ENCODE data around the gene PPP1R18. TPM values are rescaled to one million over a fixed set of nuclear protein-coding genes. Genes with fewer than 3 reads are reported as not detected.

Gene PPP1R18
- 164 TPM for total RNA-seq
- 100 to 1,000 TPM; 110 to 159 (median 119) TPM for polyA plus RNA-seq

GRCh38 chr6:30686009-30686907 is at the start of gene PPP1R18:
PPP1R18 (minus strand) TSS chr6:30686645; CDS start chr6:30686018, 627 bp downstream.
- Histone ChIP-seq H3K9me3 (ENCODE audit: control insufficient read depth in 2 of 2, low read length in 2 of 2) (no peaks in the 10 kb centered on the region), H3K27me3 (ENCODE audit: control insufficient read depth, insufficient read depth, low read length) (no peaks in the 10 kb centered on the region), H3K36me3 (ENCODE audit: control insufficient read depth, insufficient read depth, low read length) (no peaks in the 10 kb centered on the region), H3K27ac (ENCODE audit: insufficient read depth, low read length, poor library complexity, severe bottlenecking) (peak within 1 kb of the TSS; percentile 96), H3K4me3 (ENCODE audit: low read depth, low read length) (peak within 1 kb of the TSS; percentile 97), H3K4me1 (ENCODE audit: control insufficient read depth, insufficient read depth, low read length, poor library complexity, severe bottlenecking) (peaks cover 74% of the 10 kb centered on the region)
- Mint-ChIP-seq H3K4me3 (peak within 1 kb of the TSS; percentile 95 to 100 (median 96)), H3K36me3 (peaks cover 30% of the 10 kb centered on the region), H3K27ac (peak within 1 kb of the TSS; percentile 98 to 99 (median 98)), H3K9me3 (peaks cover 0 to 6% (median 0%) of the 10 kb centered on the region in 7 donors), H3K4me1 (peaks cover 11 to 48% (median 28%) of the 10 kb centered on the region in 4 donors), H3K27me3 (peaks cover 5% of the 10 kb centered on the region)
- peak; percentile 29 to 40 for ATAC-seq (ENCODE audit: low read depth in 2 of 2)
- DNase-seq: peak; percentile 67 to 87 (median 82)

DNA sequence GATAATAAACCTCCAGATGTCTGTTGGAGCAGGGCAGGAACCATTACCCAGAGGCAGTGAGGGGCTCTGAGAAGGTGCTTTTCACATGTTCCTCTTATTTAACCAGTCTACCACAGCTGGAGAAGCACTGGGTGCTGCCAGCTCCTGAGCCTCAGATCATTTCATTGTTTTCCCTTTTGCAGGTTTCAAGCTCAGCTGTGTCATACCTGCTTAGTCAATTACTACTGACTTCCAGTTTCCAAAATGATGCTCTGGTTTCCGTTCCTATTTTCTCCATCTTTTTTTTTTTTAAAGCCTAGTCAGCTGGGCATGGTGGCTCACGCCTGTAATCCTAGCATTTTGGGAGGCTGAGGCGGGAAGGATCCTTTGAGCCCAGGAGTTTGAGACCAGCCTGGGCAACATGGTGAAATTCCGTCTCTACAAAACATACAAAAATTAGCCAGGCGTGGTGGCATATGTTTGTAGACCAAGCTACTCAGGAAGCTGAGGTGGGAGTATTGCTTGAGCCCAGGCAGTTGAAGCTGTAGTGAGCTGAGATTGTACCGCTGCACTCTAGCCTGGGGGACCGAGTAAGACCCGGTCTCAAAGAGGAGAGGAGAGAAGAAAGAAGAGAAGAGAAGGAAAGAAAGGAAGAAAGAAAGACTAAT is 49.3 kb upstream of the PPP1R18 start:
- no peaks in the 10 kb centered on the region for H3K27me3 ChIP-seq (ENCODE audit: control insufficient read depth, insufficient read depth, low read length)
- DNase-seq: no peak
- H3K4me1 ChIP-seq (ENCODE audit: control insufficient read depth, insufficient read depth, low read length, poor library complexity, severe bottlenecking): peaks cover 30% of the 10 kb centered on the region
- Mint-ChIP-seq H3K27me3 (no peaks in the 10 kb centered on the region), H3K27ac (peak overlapping the region in 2 of 3 donors; percentile 56 to 58), H3K4me3 (peak overlapping the region in 3 of 4 donors; percentile 75 to 83 (median 83)), H3K4me1 (peaks cover 12 to 74% (median 31%) of the 10 kb centered on the region in 4 donors), H3K9me3 (no peaks in the 10 kb centered on the region), H3K36me3 (peaks cover 38% of the 10 kb centered on the region)
- no peak overlapping the region for H3K27ac ChIP-seq (ENCODE audit: insufficient read depth, low read length, poor library complexity, severe bottlenecking)
- no peak overlapping the region for H3K4me3 ChIP-seq (ENCODE audit: low read depth, low read length)
- no peak for ATAC-seq (ENCODE audit: low read depth in 2 of 2)
- H3K36me3 ChIP-seq (ENCODE audit: control insufficient read depth, insufficient read depth, low read length): no peaks in the 10 kb centered on the region
- H3K9me3 ChIP-seq (ENCODE audit: control insufficient read depth in 2 of 2, low read length in 2 of 2): no peaks in the 10 kb centered on the region

DNA sequence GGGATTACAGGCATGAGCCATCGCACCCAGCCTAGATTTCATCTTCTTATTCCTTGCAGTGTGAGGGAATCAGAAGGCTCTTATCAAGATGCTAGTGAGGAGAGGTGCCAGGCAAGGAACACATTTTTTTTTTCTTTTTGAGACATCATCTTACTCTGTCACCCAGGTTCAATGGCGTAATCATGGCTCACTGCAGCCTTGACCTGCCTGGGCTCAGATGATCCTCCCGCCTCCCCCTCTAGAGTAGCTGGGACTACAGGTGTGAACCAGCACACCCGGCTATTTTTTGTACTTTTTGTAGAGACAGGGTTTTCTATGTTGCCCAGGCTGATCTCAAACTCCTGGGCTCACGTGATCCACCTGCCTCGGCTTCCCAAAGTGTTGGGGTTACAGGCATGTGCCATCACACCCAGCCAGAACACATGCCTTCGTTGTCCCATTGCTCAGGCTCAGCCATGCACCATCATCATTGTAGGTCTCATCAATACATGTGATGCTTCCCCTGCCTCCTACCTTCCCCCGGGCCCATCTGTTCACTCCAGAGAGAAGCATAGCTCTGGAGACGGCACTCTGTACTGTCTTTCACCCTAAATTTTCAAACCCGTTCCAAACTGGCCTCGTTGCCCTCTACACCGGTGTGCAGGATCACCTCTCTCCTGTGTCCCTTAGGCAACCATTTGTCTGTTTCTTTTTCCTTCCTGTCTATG is 45.9 kb upstream of the PPP1R18 start:
- no peaks in the 10 kb centered on the region for H3K9me3 Mint-ChIP-seq
- Histone ChIP-seq H3K27ac (ENCODE audit: insufficient read depth, low read length, poor library complexity, severe bottlenecking) (no peak overlapping the region), H3K27me3 (ENCODE audit: control insufficient read depth, insufficient read depth, low read length) (no peaks in the 10 kb centered on the region), H3K36me3 (ENCODE audit: control insufficient read depth, insufficient read depth, low read length) (peaks cover 3% of the 10 kb centered on the region), H3K4me3 (ENCODE audit: low read depth, low read length) (no peak overlapping the region), H3K9me3 (ENCODE audit: control insufficient read depth in 2 of 2, low read length in 2 of 2) (no peaks in the 10 kb centered on the region), H3K4me1 (ENCODE audit: control insufficient read depth, insufficient read depth, low read length, poor library complexity, severe bottlenecking) (peaks cover 29% of the 10 kb centered on the region)
- no peak for DNase-seq
- H3K4me1 Mint-ChIP-seq: peaks cover 8 to 57% (median 20%) of the 10 kb centered on the region in 4 donors
- ATAC-seq (ENCODE audit: low read depth in 2 of 2): no peak
- no peak overlapping the region for H3K27ac Mint-ChIP-seq
- H3K36me3 Mint-ChIP-seq: peaks cover 18% of the 10 kb centered on the region
- peak overlapping the region in 1 of 4 donors; percentile 10 for H3K4me3 Mint-ChIP-seq
- no peaks in the 10 kb centered on the region for H3K27me3 Mint-ChIP-seq

- peaks cover 4 to 44% (median 15%) of the 10 kb centered on the region in 4 donors for H3K4me1 Mint-ChIP-seq
- H3K9me3 Mint-ChIP-seq: no peaks in the 10 kb centered on the region
Measured at GRCh38 chr6:30730601-30731435, 44.4 kb upstream of the PPP1R18 start.

DNA sequence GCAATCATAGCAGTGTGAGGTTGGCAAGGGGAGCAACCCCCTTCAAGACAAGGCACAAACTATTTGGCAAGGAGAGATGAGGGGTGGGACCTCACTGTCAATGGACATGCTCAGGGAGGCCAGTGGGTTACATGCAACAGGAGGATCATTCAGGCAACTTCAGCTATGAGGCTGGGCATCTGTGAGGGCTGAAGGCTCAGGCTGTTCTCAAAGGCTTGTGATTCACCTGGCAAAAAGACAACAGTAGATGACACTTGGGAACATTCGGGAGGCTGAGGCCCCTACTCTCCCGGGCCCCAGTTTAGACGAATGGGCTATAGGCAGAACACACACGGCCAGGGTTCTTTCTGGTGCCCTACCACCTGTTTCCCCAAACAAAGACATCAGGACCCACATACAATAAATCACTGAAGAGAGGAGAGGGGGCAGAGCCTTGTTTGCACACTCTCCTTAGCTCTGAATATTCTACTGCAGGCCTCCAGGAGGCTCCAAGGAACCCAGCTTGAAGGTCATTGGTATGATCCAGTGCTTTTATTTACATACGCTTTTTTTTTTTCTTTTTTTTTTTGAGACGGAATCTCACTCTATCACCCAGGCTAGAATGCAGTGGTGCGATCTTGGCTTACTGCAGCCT is 41.6 kb upstream of the PPP1R18 start:
- peaks cover 23% of the 10 kb centered on the region for H3K4me1 ChIP-seq (ENCODE audit: control insufficient read depth, insufficient read depth, low read length, poor library complexity, severe bottlenecking)
- H3K9me3 ChIP-seq (ENCODE audit: control insufficient read depth in 2 of 2, low read length in 2 of 2): no peaks in the 10 kb centered on the region
- H3K27ac ChIP-seq (ENCODE audit: insufficient read depth, low read length, poor library complexity, severe bottlenecking): peak overlapping the region; percentile 2
- DNase-seq (no peak), ATAC-seq (ENCODE audit: low read depth in 2 of 2) (no peak)
- peak overlapping the region; percentile 44 to 92 (median 71) for H3K27ac Mint-ChIP-seq
- H3K36me3 Mint-ChIP-seq: peaks cover 23% of the 10 kb centered on the region
- H3K9me3 Mint-ChIP-seq: no peaks in the 10 kb centered on the region
- no peaks in the 10 kb centered on the region for H3K27me3 ChIP-seq (ENCODE audit: control insufficient read depth, insufficient read depth, low read length)
- peaks cover 34% of the 10 kb centered on the region for H3K36me3 ChIP-seq (ENCODE audit: control insufficient read depth, insufficient read depth, low read length)
- no peaks in the 10 kb centered on the region for H3K27me3 Mint-ChIP-seq
- no peak overlapping the region for H3K4me3 ChIP-seq (ENCODE audit: low read depth, low read length)
- H3K4me1 Mint-ChIP-seq: peaks cover 8 to 57% (median 28%) of the 10 kb centered on the region in 4 donors
- peak overlapping the region in 2 of 4 donors; percentile 21 to 54 for H3K4me3 Mint-ChIP-seq

More at GRCh38 chr6:30730601-30731435, 44.4 kb upstream of the PPP1R18 start:
- peak; percentile 91 to 97 for ATAC-seq (ENCODE audit: low read depth in 2 of 2)
- Histone ChIP-seq H3K27me3 (ENCODE audit: control insufficient read depth, insufficient read depth, low read length) (no peaks in the 10 kb centered on the region), H3K36me3 (ENCODE audit: control insufficient read depth, insufficient read depth, low read length) (peaks cover 7% of the 10 kb centered on the region), H3K9me3 (ENCODE audit: control insufficient read depth in 2 of 2, low read length in 2 of 2) (no peaks in the 10 kb centered on the region), H3K27ac (ENCODE audit: insufficient read depth, low read length, poor library complexity, severe bottlenecking) (peak overlapping the region; percentile 28), H3K4me1 (ENCODE audit: control insufficient read depth, insufficient read depth, low read length, poor library complexity, severe bottlenecking) (peaks cover 15% of the 10 kb centered on the region), H3K4me3 (ENCODE audit: low read depth, low read length) (peak overlapping the region; percentile 53)
- Mint-ChIP-seq H3K27ac (peak overlapping the region; percentile 40 to 73 (median 65)), H3K36me3 (peaks cover 9% of the 10 kb centered on the region), H3K27me3 (no peaks in the 10 kb centered on the region), H3K4me3 (peak overlapping the region in 3 of 4 donors; percentile 39 to 62 (median 54))
- DNase-seq: peak; percentile 73 to 92 (median 82)

DNA sequence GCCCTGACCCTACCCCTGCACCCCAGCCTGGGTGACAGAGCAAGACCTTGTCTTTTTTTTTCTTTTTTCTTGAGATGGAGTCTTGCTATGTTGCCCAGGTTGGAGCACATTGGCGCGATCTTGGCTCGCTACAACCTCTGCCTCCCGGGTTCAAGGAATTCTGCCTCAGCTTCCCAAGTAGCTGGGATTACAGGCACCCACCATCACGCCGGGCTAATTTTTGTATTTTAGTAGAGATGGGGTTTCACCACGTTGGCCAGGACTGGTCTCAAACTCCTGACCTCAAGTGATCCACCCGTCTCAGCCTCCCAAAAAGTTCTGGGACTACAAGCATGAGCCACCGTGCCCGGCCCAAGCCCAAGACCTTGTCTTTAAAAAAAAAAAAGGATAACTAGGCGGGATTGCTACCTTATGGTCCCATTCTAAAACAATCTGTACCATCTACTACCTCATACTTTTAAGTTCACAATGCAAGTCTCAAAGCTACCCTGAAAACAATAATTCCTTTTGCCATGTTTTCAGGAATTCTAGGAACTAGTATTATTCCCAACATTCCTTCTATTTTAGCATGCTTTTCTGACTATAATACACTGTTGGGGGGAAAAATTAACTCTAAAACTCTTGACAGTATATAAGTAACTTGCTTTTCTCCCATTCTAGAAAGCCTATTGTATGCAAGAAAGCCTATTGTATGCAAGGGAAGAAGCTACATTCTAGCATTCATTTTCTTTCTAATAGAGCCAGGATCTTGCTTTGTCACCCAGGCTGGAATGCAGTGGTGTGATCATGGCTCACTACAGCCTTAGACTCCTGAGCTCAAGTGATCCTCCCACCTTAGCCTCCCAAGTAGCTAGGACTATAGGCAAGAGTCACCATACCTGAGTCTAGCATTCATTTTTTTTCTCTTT is 40.3 kb upstream of the PPP1R18 start:
- Histone ChIP-seq H3K27ac (ENCODE audit: insufficient read depth, low read length, poor library complexity, severe bottlenecking) (peak overlapping the region; percentile 23), H3K36me3 (ENCODE audit: control insufficient read depth, insufficient read depth, low read length) (peaks cover 38% of the 10 kb centered on the region)
- no peaks in the 10 kb centered on the region for H3K27me3 Mint-ChIP-seq

More for the DNA sequence above, 40.3 kb upstream of the PPP1R18 start:
- H3K4me1 Mint-ChIP-seq: peaks cover 14 to 62% (median 34%) of the 10 kb centered on the region in 4 donors
- peak overlapping the region in 1 of 3 donors; percentile 55 for H3K27ac Mint-ChIP-seq
- Histone ChIP-seq H3K9me3 (ENCODE audit: control insufficient read depth in 2 of 2, low read length in 2 of 2) (no peaks in the 10 kb centered on the region), H3K27me3 (ENCODE audit: control insufficient read depth, insufficient read depth, low read length) (no peaks in the 10 kb centered on the region), H3K4me1 (ENCODE audit: control insufficient read depth, insufficient read depth, low read length, poor library complexity, severe bottlenecking) (peaks cover 36% of the 10 kb centered on the region), H3K4me3 (ENCODE audit: low read depth, low read length) (no peak overlapping the region)
- peaks cover 24% of the 10 kb centered on the region for H3K36me3 Mint-ChIP-seq
- DNase-seq: no peak
- H3K4me3 Mint-ChIP-seq: peak overlapping the region in 1 of 4 donors; percentile 69
- no peaks in the 10 kb centered on the region for H3K9me3 Mint-ChIP-seq
- no peak for ATAC-seq (ENCODE audit: low read depth in 2 of 2)

Data from CD4-positive, CD25-positive, alpha-beta regulatory T cell (primary cell).